Endothelial cell of umbilical vein (primary cell): Measurements from ENCODE around the gene UBQLNL. TPM values are rescaled to one million over a fixed set of nuclear protein-coding genes. Genes with fewer than 3 reads are reported as not detected.

ENCODE experiments used
- BruUV-seq: library from RNA; stranded (reverse); fragments of 400-500 nt; replicated peaks from 2 replicates; lab custom pipeline; 2021; lab: Mats Ljungman, UMichigan
- CTCF ChIA-PET: fragments of 300-600, 350-600 bp; sonication (Branson Sonifier 250); formaldehyde crosslinking; loops from one replicate; lab custom pipeline; 2021; ENCODE audit warnings: antibody characterized with exemption, inconsistent platforms; lab: Charles Lee
- POLR2A ChIA-PET: fragments of 300-600, 350-600 bp; sonication (Branson Sonifier 250); formaldehyde crosslinking; loops from one replicate; lab custom pipeline; 2021; ENCODE audit warnings: antibody characterized with exemption, inconsistent platforms; lab: Charles Lee
- DNase-seq: peaks from one replicate; pipeline ENCODE4 v3.0.0-alpha.2; 2011; ENCODE audit warnings: low read depth, low spot score
- FAIRE-seq: peaks from 2 replicates; lab custom pipeline; 2011; peaks lifted over from hg19 to GRCh38; lab: Jason Lieb, UNC
- H2AFZ ChIP-seq: 2 replicates; pipeline ENCODE4 v1.6.0; 2012; ENCODE audit warnings: low read depth, low read length, control low read depth, inconsistent platforms
- H3K27ac ChIP-seq: 2 replicates; pipeline ENCODE4 v1.5.1; 2011; ENCODE audit warnings: low read depth, mild to moderate bottlenecking, control low read depth, low read length, moderate library complexity; ENCODE audit not compliant: insufficient read depth
- H3K27me3 ChIP-seq, 2 experiments: 2 replicates each; pipeline versions ENCODE4 v1.6.0 to v1.6.1; 2011; ENCODE audit warnings: low read length in 2 of 2, mixed read lengths in 1 of 2; ENCODE audit not compliant: control insufficient read depth in 2 of 2, insufficient read depth in 2 of 2
- H3K36me3 ChIP-seq, 2 experiments: 2 replicates in 1 of 2; 3 replicates in 1 of 2; pipeline ENCODE4 v1.5.1; 2011; ENCODE audit warnings: low read length in 2 of 2, mild to moderate bottlenecking in 1 of 2, moderate library complexity in 1 of 2; ENCODE audit not compliant: control insufficient read depth in 2 of 2, insufficient read depth in 2 of 2; ENCODE audit errors: extremely low read depth in 1 of 2
- H3K4me1 ChIP-seq: 3 replicates; pipeline ENCODE4 v1.5.1; 2011; ENCODE audit warnings: mild to moderate bottlenecking, low read length; ENCODE audit not compliant: control insufficient read depth, insufficient read depth; ENCODE audit errors: extremely low read depth
- H3K4me2 ChIP-seq: 2 replicates; pipeline ENCODE4 v1.6.1; 2011; ENCODE audit warnings: low read length, control low read depth, mixed read lengths; ENCODE audit not compliant: insufficient read depth
- H3K4me3 ChIP-seq, 3 experiments: fragments of 200-600 bp in 1 of 3; sonication (generic), shearing (Covaris generic) in 1 of 3; replicated peaks in 1 of 3; 2 replicates each; pipeline ENCODE4 v1.5.1; 2011 to 2016; ENCODE audit warnings: control low read depth in 3 of 3, low read length in 3 of 3, mild to moderate bottlenecking in 2 of 3, inconsistent platforms in 1 of 3, low read depth in 1 of 3, moderate library complexity in 1 of 3; ENCODE audit not compliant: insufficient read depth in 1 of 3
- H3K79me2 ChIP-seq: 2 replicates; pipeline ENCODE4 v1.6.0; 2012; ENCODE audit warnings: low read length, inconsistent platforms; ENCODE audit not compliant: control insufficient read depth, insufficient read depth
- H3K9ac ChIP-seq: replicated peaks from 2 replicates; pipeline ENCODE3; 2011; ENCODE audit warnings: low read length, control low read depth; ENCODE audit not compliant: insufficient read depth; ENCODE audit errors: extremely low read depth
- H3K9me1 ChIP-seq: replicated peaks from 3 replicates; pipeline ENCODE4 v1.6.0; 2011; ENCODE audit warnings: mild to moderate bottlenecking, low read length; ENCODE audit not compliant: control insufficient read depth, insufficient read depth; ENCODE audit errors: extremely low read depth
- H3K9me3 ChIP-seq: replicated peaks from 2 replicates; pipeline ENCODE4 v1.5.1; 2012; ENCODE audit warnings: low read length, inconsistent platforms; ENCODE audit not compliant: control insufficient read depth, insufficient read depth
- H4K20me1 ChIP-seq: replicated peaks from 2 replicates; pipeline ENCODE3; 2011; ENCODE audit warnings: mild to moderate bottlenecking, low read length; ENCODE audit not compliant: control insufficient read depth, insufficient read depth; ENCODE audit errors: extremely low read depth
- EZH2 ChIP-seq: IDR thresholded peaks from 2 replicates; pipeline ENCODE4 v1.6.1; 2012; ENCODE audit warnings: borderline replicate concordance, low read depth, mild to moderate bottlenecking, moderate library complexity, low read length, inconsistent platforms; ENCODE audit not compliant: severe bottlenecking
- FOS ChIP-seq: IDR thresholded peaks from 2 replicates; pipeline ENCODE4 v1.6.1; 2011; ENCODE audit warnings: mild to moderate bottlenecking, low read length, moderate library complexity, borderline replicate concordance; ENCODE audit not compliant: insufficient read depth
- GATA2 ChIP-seq: IDR thresholded peaks from 2 replicates; pipeline ENCODE4 v1.7.0; 2011; ENCODE audit warnings: low read depth, mild to moderate bottlenecking, moderate library complexity, mixed read lengths, low read length; ENCODE audit not compliant: insufficient read length, insufficient read depth
- JUN ChIP-seq: IDR thresholded peaks from 2 replicates; pipeline ENCODE4 v1.6.1; 2011; ENCODE audit warnings: borderline replicate concordance, low read depth; ENCODE audit not compliant: insufficient read length, insufficient read depth
- MYC ChIP-seq: IDR thresholded peaks from one replicate; pipeline ENCODE4 v1.6.1; 2011; ENCODE audit warnings: mild to moderate bottlenecking, low read depth, low read length
- POLR2A ChIP-seq: IDR thresholded peaks from 2 replicates; pipeline ENCODE4 v1.6.1; 2012; ENCODE audit warnings: low read depth, mild to moderate bottlenecking, control low read depth, low read length
- POLR2AphosphoS5 ChIP-seq: IDR thresholded peaks from 2 replicates; pipeline ENCODE4 v1.6.1; 2012; ENCODE audit warnings: low read depth, mild to moderate bottlenecking, control low read depth, low read length, moderate library complexity; ENCODE audit not compliant: insufficient read depth
- dilution Hi-C: fragments of 300-500 bp; cut with MboI; formaldehyde crosslinking; loops from one replicate; pipeline ENCODE4 v1.15.0; 2019; ENCODE audit warnings: low sequenced_read_pairs; ENCODE audit not compliant: extremely low pct_ligation_motif_present
- intact Hi-C: fragments of 100-400 bp; cut with micrococcal nuclease; formaldehyde crosslinking; loops from one replicate; pipeline ENCODE4 v1.10.0; 2022
- polyA plus RNA-seq, 4 experiments: library from polyadenylated mRNA; depleted of rRNA in 3 of 4; stranded (reverse) in 3 of 4; unstranded in 1 of 4; fragments of >200 nt; gene quantifications; 2 replicates each; pipeline versions ENCODE4 v1.2.1 to v1.2.3, GENCODE V29; 2011 to 2012; ENCODE audit warnings: missing spikeins in 1 of 4
- total RNA-seq: library from RNA; stranded (reverse); gene quantifications from 2 replicates; pipeline ENCODE4 v1.2.3, GENCODE V29; 2021
- TF ChIP-seq, protein P1 (sequence below): IDR thresholded peaks from 2 replicates; pipeline ENCODE4 v1.6.1; 2011; ENCODE audit not compliant: insufficient read depth, insufficient read length
- TF ChIP-seq, protein P2 (sequence below), 2 donors: IDR thresholded peaks; 1 replicate in 1 of 2; 2 replicates in 1 of 2; pipeline ENCODE4 v1.5.1; 2011; ENCODE audit warnings: low read length in 2 of 2, mild to moderate bottlenecking in 2 of 2, moderate library complexity in 2 of 2, control low read depth in 1 of 2, inconsistent platforms in 1 of 2, low read depth in 1 of 2; ENCODE audit not compliant: insufficient read depth in 1 of 2; ENCODE audit errors: extremely low read depth in 1 of 2

Gene UBQLNL
- total and polyA plus RNA-seq, 2 donors (not counting 3 experiments of a cell fraction or from before 2014, with no cell fraction given): 0.33 to 0.48 TPM

DNA sequence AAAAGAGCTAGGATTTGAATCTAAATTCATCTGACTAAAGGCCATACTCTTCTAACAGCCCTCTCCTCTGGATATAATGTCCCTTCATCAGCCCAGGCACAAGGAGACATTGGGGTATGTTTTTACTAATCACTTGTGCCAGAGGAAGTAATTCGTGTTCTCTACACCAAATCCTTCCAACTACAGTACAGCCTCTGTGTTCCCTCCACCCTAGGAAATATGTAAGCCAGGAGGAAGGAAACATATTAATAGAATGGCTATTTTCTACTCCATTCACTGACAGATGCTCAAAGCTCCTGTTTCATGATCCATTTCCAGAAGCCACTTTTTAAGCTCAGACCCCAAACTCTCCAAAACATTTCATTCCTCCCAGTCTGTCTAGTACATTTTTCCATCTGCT, 12.0 kb upstream of the UBQLNL start:
- dilution Hi-C loops: no loop called here

More for the DNA sequence above, 12.0 kb upstream of the UBQLNL start:
- H3K4me3 ChIP-seq: no peak overlapping the region
- no peak overlapping the region for H2AFZ ChIP-seq
- FAIRE-seq (no peak), DNase-seq (no peak)
- no peaks in the 10 kb centered on the region for H3K9me1 ChIP-seq
- no TSS peak for BruUV-seq
- H3K27me3 ChIP-seq: no peaks in the 10 kb centered on the region
- no peak overlapping the region for H3K4me2 ChIP-seq
- H3K79me2 ChIP-seq: no peaks in the 10 kb centered on the region
- H3K4me1 ChIP-seq: no peaks in the 10 kb centered on the region
- CTCF ChIA-PET: no interaction called here
- no peak overlapping the region for H3K9ac ChIP-seq
- no peak overlapping the region for H3K27ac ChIP-seq
- TF ChIP-seq JUN (no peak), GATA2 (no peak), FOS (no peak), EZH2 (no peak), POLR2A (no peak), MYC (no peak), POLR2AphosphoS5 (no peak)
- TF ChIP-seq, protein P1, sequence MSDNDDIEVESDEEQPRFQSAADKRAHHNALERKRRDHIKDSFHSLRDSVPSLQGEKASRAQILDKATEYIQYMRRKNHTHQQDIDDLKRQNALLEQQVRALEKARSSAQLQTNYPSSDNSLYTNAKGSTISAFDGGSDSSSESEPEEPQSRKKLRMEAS: no peak
- TF ChIP-seq, protein P2, sequence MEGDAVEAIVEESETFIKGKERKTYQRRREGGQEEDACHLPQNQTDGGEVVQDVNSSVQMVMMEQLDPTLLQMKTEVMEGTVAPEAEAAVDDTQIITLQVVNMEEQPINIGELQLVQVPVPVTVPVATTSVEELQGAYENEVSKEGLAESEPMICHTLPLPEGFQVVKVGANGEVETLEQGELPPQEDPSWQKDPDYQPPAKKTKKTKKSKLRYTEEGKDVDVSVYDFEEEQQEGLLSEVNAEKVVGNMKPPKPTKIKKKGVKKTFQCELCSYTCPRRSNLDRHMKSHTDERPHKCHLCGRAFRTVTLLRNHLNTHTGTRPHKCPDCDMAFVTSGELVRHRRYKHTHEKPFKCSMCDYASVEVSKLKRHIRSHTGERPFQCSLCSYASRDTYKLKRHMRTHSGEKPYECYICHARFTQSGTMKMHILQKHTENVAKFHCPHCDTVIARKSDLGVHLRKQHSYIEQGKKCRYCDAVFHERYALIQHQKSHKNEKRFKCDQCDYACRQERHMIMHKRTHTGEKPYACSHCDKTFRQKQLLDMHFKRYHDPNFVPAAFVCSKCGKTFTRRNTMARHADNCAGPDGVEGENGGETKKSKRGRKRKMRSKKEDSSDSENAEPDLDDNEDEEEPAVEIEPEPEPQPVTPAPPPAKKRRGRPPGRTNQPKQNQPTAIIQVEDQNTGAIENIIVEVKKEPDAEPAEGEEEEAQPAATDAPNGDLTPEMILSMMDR (IDR thresholded peaks at IDR 0.05; ENCODE audit: extremely low read depth in 1 of 2, insufficient read depth in 1 of 2, low read depth in 1 of 2, low read length in 2 of 2): no peak
- POLR2A ChIA-PET: no interaction called here
- no peaks in the 10 kb centered on the region for H3K36me3 ChIP-seq
- no peaks in the 10 kb centered on the region for H3K9me3 ChIP-seq
- intact Hi-C loops: no loop called here
- no peaks in the 10 kb centered on the region for H4K20me1 ChIP-seq
